G401 (cell line): ENCODE results near the gene TOMM40. TPM values are rescaled to one million over a fixed set of nuclear protein-coding genes. Genes with fewer than 3 reads are reported as not detected.
"Not testable (repeated sequence)": the region's sequence is repeated elsewhere in the genome, so short reads cannot be mapped to it uniquely, and the experiment has no call there.

Experiments used
- DNase-seq: peaks from one replicate; pipeline ENCODE4 v3.0.0-alpha.2; 2015; ENCODE audit warnings: low spot score
- in situ Hi-C: cut with HindIII; loops from 2 replicates; pipeline ENCODE4 v1.10.0; 2016; ENCODE audit warnings: low sequenced_read_pairs, mixed read lengths
- total RNA-seq: library from RNA; depleted of rRNA; stranded (reverse); fragments of >200 nt; shearing (Covaris generic); gene quantifications from 2 replicates; pipeline ENCODE4 v1.2.3, GENCODE V29; 2014; rRNA removed

The TOMM40 gene
- 226 and 256 TPM in 2 replicates for total RNA-seq

DNA sequence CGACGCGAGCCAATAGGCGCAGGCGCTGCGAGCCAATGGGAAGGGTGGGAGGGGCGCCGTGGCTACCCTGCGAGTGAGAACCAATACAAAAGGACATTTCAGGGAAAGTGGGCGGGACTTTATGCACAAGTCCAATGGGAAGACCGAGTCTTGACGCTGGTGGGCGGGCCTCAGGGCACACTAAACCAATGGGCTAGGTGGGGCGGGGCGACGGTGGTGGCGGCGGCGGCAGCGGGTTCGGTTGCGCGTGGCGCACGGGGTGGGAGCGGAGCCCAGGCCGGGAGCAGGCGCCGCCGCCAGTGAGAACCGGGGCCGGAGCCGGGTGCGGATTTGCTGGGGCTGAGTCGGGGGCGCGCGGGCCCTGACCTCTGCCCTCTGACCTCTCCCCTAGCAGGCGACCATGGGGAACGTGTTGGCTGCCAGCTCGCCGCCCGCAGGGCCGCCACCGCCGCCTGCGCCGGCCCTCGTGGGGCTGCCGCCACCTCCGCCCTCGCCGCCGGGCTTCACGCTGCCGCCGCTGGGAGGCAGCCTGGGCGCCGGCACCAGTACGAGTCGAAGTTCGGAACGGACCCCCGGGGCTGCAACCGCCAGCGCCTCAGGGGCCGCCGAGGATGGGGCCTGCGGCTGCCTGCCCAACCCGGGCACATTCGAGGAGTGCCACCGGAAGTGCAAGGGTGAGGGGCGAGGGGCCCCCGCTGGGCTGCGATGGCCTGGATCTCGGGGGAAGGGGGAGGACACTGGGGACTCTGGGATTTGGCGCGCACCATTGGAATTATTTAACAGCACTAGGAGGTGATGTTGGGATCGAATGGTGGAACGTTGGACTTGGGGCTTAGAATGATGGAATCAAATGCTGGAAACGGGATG, at the start of gene TOMM40:
Gene TOMM40, plus strand, starts transcription at position 239 of the 867 bp plus-strand sequence. Its CDS starts 162 bp downstream, at position 401.
- no peak for DNase-seq
- in situ Hi-C loops = no loop called here

DNA sequence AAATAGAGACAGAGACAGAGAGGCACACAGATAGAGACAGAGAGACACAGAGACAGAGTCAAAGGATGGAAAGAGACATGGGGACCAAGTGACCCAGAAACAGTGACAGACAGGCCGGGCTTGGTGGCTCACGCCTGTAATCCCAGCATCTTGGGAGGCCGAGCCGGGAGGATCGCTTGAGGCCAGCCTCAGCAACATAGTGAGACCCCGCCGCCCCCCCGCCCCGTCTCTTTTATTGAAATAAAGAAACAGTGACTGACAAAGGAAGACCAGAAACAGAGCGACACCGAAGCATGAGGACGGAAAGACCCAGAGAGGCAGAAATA, 45.8 kb upstream of the TOMM40 start:
- in situ Hi-C loops = loop anchor here (25.0 kb wide), 1 partner anchor 133 kb away; no protein-coding TSS in a partner anchor
- no peak for DNase-seq

DNA sequence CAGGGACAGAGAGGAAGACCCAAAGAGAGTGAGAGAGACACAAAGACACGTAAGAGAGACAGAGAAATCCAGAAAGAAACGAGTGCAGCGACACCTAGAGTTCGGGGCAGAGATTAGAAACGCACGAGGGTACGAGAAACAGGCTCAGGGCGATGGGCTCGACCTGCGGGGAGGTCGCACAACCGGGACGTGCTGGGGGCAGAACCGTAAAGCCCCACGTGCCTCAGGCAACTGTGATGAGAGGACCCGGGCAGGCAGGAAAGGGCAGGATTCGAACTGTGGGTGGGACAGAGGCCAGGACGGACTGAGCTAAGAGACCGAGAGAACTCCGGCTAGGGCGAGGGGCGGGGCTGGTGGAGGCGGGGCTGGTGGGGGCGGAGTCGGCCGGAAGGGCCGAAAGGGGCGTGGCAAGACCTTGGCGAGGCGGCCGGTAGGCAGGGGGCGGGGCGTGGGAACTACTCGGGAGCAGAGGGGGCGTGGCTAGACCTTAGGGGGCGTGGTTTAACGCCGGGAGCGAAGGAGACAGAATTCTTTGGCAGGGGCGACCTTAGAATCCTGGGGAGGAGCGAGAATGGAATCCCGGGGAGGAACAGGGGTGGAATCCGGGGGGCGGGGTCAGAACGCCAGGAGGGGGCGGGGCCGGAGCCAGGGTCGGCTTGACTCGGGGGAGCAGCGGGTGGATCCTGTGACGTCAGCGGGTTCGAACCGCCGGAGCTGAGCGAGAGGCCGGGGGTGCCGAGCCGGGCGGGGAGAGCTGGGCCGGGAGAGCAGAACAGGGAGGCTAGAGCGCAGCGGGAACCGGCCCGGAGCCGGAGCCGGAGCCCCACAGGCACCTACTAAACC, 45.2 kb upstream of the TOMM40 start, which contains the start of gene NECTIN2:
Gene NECTIN2, plus strand, starts transcription at position 686 of the 843 bp plus-strand sequence. CDS start 229 bp downstream, outside the sequence.
- peak; percentile 71 for DNase-seq
- in situ Hi-C loops = loop anchor here (25.0 kb wide), 1 partner anchor 134 kb away; no protein-coding TSS in a partner anchor

DNA sequence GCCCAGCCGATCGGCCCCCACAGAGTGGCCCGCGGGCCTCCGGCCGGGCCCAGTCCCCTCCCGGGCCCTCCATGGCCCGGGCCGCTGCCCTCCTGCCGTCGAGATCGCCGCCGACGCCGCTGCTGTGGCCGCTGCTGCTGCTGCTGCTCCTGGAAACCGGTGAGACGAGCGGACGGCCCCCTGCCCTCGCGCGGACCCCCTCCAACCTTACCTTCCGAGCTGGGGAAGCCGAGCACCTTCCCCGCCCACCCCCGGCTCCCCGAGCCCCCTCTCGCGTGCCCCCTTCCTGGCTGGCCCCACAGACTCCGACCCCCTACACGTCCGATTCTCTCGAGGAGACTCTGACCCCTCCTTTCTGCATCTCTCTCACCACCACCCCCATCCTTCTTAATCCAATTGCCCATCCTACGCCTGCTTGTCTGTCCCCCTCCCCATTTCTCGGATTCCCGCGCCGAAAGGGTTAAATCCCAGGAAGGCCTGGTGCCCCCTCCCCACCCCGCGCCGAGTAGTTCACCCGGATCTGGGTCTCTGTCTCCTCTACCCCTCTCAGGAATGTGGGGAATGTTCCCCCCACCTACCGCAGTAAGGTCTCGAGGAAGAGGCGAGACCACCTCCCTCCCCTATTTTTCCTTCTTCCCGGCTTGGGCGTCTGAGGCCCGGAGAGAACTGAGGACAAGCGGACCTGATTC, 44.5 kb upstream of the TOMM40 start:
- in situ Hi-C loops = loop anchor here (25.0 kb wide), 1 partner anchor 134 kb away; no protein-coding TSS in a partner anchor
- DNase-seq = no peak

DNA sequence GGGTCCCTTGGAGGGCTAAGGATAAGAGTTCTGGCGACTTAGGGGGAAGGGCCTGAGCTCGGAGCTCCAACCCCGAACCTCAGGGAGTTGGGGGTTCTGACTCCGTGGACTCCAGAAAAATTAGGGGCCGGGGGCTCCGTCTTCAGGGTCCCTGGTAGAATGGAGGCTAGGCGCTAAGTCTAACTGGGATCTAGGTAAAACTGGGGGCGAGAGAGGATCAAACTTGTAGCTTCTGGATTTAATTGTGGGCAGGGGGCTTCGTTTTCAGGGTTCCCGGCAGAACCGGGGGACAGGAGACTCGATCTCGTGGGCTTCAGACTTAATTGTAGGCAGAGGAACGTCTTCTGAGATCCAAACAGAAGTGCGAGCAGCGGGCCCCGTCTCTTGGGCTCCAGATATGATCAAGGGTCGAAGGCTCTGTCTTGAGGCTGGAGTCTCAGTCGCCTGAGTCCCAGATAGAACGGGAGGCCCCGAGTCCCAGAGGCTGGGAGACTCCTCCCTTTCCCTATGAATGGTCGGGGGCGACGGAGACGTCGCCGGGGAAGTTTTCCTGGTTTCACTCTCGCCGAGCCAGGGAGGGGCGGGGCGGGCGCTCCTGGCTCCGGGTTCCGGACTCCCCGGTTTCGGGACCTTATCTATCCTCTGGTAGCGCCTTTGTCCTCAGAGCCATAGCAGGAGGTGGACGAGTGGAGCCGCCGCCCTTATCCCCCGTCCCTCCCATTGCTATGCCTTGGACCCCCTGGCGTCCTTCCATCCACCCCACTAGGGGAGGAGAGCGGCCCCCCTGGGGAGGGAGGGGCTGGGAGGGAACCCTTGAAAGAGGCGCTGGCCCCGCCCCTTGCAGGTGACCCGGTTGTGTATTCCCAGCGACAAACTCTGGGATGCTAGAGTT, 43.7 kb upstream of the TOMM40 start:
- no peak for DNase-seq
- in situ Hi-C loops = loop anchor here (25.0 kb wide), 1 partner anchor 135 kb away; no protein-coding TSS in a partner anchor

DNA sequence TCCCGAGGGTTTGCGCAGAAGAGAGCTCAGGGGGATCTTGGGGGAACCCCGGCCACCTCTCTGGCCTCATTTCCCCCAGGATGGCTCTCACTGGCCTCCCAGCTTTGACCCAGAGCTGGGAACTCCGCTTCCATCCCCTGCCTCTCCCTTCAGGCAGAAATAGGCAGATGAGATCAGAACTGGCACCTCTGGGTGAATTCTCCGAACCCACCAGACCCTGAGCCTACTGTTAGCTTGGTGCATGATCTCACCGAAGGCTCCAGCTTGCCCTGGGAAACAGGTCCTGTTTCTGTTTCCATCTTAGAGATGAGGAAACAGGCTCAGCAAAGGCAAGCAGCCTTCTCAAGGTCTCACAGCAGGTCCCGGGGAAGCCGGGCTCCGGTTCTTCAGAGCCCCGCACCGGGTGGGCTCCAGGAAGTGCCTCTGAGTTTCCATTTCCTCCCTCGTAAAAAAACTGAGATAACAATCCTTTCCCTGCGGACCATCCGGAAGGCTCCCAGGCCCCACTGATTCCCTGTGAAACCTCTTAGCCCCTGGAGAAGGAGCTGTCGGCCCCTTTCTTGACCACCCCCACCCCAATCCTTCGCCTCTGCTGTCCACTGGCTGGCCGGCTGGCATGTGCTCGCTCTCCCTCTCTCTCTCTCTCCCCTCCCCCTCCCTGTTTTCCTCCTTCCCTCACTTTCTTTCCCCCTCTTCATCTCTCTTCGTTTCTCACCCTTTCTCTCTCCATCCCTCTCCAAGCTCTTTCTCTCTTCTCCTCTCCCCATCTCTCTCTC, 42.8 kb upstream of the TOMM40 start:
- in situ Hi-C loops = loop anchor here (25.0 kb wide), 1 partner anchor 136 kb away; no protein-coding TSS in a partner anchor
- DNase-seq = no peak

DNA sequence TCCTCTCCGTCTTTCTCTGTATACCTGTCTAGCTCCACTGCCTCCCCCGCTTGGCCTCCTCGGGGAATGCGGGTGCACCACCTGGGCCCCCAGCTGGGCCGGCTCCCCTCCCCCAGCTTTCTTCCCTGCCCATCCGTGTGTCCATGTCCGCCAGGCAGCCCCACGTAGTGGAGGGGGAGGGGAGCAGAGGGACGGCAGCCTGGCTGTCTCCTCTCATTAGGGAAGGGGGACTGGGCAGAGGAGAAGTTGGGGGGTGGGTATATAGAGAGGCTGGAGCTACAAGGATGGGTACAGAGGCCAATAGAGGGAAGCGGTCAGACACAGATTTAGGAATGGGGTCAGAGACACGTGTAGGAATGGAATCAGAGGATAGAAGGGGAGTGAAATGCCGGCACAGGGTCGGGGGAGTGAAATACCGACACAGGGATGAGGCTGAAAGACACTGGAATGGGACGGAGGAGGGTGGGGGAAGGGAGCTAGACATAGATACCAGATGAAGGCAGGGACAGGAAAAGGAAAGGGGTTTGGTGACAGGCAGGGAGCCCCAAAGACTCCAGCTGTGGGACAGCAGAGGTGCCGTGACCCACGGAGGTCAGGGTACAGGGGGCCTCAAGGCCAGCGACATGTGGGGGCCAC, 42.1 kb upstream of the TOMM40 start:
- in situ Hi-C loops = loop anchor here (25.0 kb wide), 1 partner anchor 137 kb away; no protein-coding TSS in a partner anchor
- DNase-seq = no peak

DNA sequence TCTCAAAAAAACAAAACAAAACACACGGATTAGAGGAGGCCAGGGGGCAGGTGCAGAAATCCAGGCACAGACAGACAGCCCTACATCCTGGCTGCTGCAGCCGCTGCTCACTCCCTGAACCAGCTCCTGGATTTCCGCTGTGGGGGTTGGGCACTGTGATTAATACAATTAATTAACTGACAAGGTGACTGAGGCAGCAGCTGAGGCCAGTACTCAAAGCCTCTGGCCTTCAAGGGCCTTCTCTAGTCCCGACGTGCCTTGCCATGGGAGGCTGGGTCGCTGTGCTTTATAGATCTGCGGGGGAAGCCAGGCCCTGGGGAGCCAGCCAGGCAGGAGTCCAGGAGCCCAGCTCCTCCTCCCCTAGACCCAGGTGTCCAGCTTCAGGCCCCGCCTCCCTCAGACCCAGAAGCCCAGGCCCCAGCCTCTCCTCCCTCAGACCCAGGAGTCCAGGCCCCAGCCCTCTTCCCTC, 40.4 kb upstream of the TOMM40 start:
- in situ Hi-C loops = no loop called here
- no peak for DNase-seq

DNA sequence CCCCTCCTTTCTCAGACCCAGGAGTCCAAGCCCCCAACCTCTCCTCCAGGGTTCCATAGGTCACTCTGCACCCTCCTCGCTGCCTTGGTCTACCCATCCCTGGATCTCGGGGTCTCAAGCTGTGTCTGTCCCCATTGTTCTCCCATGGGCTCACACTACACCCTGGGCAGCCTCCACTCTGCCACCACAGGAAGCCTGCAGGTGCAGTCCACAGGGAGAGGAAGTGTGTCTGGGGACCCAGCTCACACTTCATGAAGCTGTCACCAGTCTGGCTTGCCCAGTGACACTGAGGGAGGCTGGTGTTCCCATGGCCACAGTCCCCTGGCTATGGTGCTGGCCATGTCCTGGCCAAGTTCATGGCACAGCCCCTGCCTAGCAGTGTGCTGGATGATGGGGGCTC, 39.6 kb upstream of the TOMM40 start:
- DNase-seq = no peak
- in situ Hi-C loops = no loop called here

DNA sequence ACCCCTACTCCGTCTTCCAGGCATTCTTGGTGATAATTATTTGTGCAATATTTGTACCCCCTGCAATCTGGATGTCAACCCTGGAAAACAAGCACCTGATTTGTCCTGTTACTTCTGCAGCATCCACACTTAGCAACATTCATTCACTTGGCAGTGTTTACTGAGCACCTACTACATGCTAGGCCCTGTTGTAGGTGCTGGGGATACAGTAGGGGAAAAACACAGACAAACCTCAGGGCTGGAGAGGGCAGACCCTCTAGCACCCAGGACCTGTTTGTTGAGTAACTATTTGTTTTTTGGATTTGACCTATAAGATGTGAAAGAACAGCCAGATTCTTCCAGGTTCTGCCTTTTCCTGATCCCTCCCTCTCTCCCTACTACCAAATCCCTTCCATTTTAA, 35.4 kb upstream of the TOMM40 start:
- in situ Hi-C loops = no loop called here
- DNase-seq = no peak

DNA sequence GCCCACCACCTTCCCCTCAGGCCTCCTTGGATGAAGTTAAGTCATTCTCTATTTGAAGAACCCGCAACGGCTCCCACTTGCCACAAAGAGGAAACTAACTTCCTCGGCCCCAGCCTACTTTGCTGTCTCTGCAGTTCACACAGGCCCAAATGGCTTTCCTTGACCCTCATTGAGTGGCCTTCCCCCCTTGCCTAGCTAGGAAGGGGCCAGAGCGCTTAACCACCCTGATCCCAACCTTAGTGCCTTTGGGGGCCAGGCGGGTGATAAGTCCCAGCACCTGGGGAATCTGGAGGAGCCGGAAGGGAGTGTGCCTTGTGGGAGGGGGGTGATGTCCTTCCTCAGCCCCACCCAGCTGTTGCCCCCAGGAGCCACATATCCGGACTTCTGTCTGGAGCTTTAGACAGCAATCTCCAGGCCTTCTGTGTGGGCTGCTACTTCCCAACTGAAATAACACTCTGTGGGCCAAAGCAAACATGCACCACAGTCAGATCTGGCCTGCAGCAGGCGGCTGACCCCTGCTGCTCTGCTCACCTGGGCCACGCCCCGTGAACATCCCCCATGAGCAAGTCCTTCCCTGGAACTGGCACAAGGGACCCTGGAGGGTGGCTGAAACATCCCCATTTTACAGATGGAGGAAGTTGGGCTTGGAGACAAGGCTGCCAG, 34.5 kb upstream of the TOMM40 start:
- no peak for DNase-seq
- in situ Hi-C loops = no loop called here

DNA sequence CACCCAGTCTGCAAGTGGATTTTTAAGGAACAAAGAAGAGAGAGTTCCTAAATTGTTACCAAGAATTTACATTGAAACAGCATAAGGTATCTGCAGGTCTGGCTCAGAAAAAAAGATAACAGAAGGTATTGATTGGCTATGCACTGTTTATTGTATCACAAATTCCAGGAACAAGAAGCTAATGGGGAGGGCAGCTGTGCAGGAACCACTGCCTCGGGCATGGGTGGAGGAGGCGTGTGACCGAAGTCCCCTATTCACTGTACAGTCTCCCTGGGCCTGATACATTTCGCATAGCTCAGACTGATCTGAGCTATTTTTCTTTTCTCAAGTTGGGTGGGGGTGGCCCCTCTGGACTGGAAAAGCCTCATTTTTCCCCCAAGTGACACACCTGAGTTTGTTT, 33.2 kb upstream of the TOMM40 start:
- DNase-seq = no peak
- in situ Hi-C loops = no loop called here

DNA sequence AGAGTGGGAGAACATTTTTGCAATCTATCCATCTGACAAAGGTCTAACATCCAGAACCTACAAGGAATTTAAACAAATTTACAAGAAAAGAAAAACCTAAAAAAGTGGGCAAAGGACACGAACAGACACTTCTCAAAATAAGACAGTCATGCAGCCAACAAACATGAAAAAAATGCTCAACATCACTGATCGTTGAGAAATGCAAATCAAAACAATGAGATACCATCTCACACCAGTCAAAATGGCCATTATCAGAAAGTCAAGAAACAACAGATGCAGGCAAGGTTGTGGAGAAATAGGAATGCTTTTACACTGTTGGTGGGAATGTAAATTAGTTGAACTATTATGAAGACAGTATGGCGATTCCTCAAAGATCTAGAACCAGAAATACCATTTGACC, 29.5 kb upstream of the TOMM40 start:
- DNase-seq, in situ Hi-C loops: not testable (repeated sequence)

DNA sequence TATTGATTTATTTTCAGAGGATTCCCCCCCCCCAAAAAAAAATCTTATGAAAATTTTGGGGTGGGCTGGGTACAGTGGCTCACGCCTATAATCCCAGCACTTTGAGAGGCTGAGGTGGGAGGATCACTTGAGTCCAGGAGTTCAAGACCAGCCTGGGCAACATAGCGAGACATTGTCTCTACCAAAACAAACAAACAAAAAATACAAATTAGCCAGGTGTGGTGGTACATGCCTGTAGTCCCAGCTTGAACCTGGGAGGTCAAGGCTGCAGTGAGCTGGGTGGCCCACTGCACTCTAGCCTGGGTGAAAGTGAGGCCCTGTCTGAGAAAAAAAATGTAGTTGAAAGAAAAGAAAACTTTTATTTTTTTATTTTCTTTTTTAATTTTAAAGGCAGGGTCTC, 27.1 kb upstream of the TOMM40 start:
- in situ Hi-C loops = no loop called here
- DNase-seq = no peak

DNA sequence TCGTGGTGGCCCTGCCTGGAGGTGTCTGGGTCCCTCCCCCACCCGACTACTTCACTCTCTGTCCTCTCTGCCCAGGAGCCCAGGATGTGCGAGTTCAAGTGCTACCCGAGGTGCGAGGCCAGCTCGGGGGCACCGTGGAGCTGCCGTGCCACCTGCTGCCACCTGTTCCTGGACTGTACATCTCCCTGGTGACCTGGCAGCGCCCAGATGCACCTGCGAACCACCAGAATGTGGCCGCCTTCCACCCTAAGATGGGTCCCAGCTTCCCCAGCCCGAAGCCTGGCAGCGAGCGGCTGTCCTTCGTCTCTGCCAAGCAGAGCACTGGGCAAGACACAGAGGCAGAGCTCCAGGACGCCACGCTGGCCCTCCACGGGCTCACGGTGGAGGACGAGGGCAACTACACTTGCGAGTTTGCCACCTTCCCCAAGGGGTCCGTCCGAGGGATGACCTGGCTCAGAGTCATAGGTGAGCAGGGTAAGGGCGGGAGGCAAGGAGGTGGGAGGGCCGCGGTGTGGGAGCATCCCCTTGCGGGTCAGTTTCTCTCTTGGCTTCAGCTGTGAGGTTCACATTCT, 25.8 kb upstream of the TOMM40 start:
- in situ Hi-C loops = no loop called here
- no peak for DNase-seq

DNA sequence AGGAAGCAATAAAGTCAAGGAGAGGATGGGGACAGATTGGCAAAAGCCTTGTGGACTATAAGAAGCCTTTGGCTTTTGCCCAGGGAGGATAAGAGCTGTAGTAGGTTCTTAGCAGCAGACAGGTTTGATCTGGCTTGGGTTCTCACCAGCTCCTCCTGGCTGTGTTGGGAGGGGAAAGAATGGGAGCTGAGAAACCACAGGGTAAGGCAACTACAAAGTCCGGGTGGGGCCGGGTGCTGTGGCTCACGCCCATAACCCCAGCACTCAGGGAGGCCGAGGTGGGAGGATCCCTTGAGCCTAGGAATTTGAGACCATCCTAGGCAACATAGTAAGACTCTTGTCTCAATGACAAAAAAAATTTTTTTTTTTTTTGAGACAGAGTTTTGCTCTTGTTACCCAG, 24.4 kb upstream of the TOMM40 start:
- DNase-seq = no peak
- in situ Hi-C loops = no loop called here
